Measurements from ENCODE around the gene SLC13A2.
"Not testable (repeated sequence)": the region's sequence is repeated elsewhere in the genome, so short reads cannot be mapped to it uniquely, and the experiment has no call there.

SLC13A2 gene

GRCh38 chr17:28458881-28459280 lies 14.6 kb upstream of the SLC13A2 start:
- H3K4me3 ChIP-seq (ENCODE audit: low read length); H3K36me3 ChIP-seq (ENCODE audit: insufficient read depth, low read depth, low read length); H3K4me1 ChIP-seq (ENCODE audit: insufficient read depth, low read length); H3K9me3 ChIP-seq (ENCODE audit: insufficient read depth, low read depth, low read length); H3K27ac ChIP-seq (ENCODE audit: low read length); H3K27me3 ChIP-seq (ENCODE audit: insufficient read depth, low read length); H3K9ac ChIP-seq (ENCODE audit: low read depth, low read length): not testable (repeated sequence)

- Histone ChIP-seq H3K27me3 (ENCODE audit: insufficient read depth, low read length) (no peaks in the 10 kb centered on the region), H3K36me3 (ENCODE audit: insufficient read depth, low read depth, low read length) (no peaks in the 10 kb centered on the region), H3K9me3 (ENCODE audit: insufficient read depth, low read depth, low read length) (0 out of 2 replicates have a peak, but pooled peaks cover 6% of the 10 kb centered on the region), H3K4me3 (ENCODE audit: low read length) (no peak overlapping the region), H3K27ac (ENCODE audit: low read length) (no peak overlapping the region), H3K4me1 (ENCODE audit: insufficient read depth, low read length) (no peaks in the 10 kb centered on the region), H3K9ac (ENCODE audit: low read depth, low read length) (no peak overlapping the region)
Measured at GRCh38 chr17:28460901-28461300, 12.5 kb upstream of the SLC13A2 start.

- no peaks in the 10 kb centered on the region; the same call in 1 of the 2 replicates for H3K27me3 ChIP-seq (ENCODE audit: insufficient read depth, low read length)
- no peak overlapping the region for H3K4me3 ChIP-seq (ENCODE audit: low read length)
- H3K4me1 ChIP-seq (ENCODE audit: insufficient read depth, low read length), result no peaks in the 10 kb centered on the region
- H3K9me3 ChIP-seq (ENCODE audit: insufficient read depth, low read depth, low read length), result no peaks in the 10 kb centered on the region
- no peak overlapping the region for H3K27ac ChIP-seq (ENCODE audit: low read length)
- no peak overlapping the region for H3K9ac ChIP-seq (ENCODE audit: low read depth, low read length)
- H3K36me3 ChIP-seq (ENCODE audit: insufficient read depth, low read depth, low read length), result no peaks in the 10 kb centered on the region
Measured at GRCh38 chr17:28466001-28466400, 7.4 kb upstream of the SLC13A2 start.

- Histone ChIP-seq H3K9ac (ENCODE audit: low read depth, low read length) (no peak overlapping the region), H3K4me3 (ENCODE audit: low read length) (no peak overlapping the region), H3K4me1 (ENCODE audit: insufficient read depth, low read length) (no peaks in the 10 kb centered on the region), H3K36me3 (ENCODE audit: insufficient read depth, low read depth, low read length) (no peaks in the 10 kb centered on the region), H3K27ac (ENCODE audit: low read length) (no peak overlapping the region), H3K27me3 (ENCODE audit: insufficient read depth, low read length) (no peaks in the 10 kb centered on the region; the same call in 1 of the 2 replicates), H3K9me3 (ENCODE audit: insufficient read depth, low read depth, low read length) (no peaks in the 10 kb centered on the region)
Measured at GRCh38 chr17:28466521-28467048, 6.9 kb upstream of the SLC13A2 start.

- H3K9me3 ChIP-seq (ENCODE audit: insufficient read depth, low read depth, low read length), result no peaks in the 10 kb centered on the region
- H3K9ac ChIP-seq (ENCODE audit: low read depth, low read length), result no peak overlapping the region
- no peak overlapping the region for H3K27ac ChIP-seq (ENCODE audit: low read length)
- no peaks in the 10 kb centered on the region; the same call in 1 of the 2 replicates for H3K27me3 ChIP-seq (ENCODE audit: insufficient read depth, low read length)
- H3K4me1 ChIP-seq (ENCODE audit: insufficient read depth, low read length), result no peaks in the 10 kb centered on the region
- H3K4me3 ChIP-seq (ENCODE audit: low read length), result no peak overlapping the region
- H3K36me3 ChIP-seq (ENCODE audit: insufficient read depth, low read depth, low read length), result no peaks in the 10 kb centered on the region
Measured at GRCh38 chr17:28467456-28468025, 5.9 kb upstream of the SLC13A2 start.

- H3K4me3 ChIP-seq (ENCODE audit: low read length); H3K27me3 ChIP-seq (ENCODE audit: insufficient read depth, low read length): not testable (repeated sequence)
Measured at GRCh38 chr17:28468033-28468735, 5.3 kb upstream of the SLC13A2 start.

GRCh38 chr17:28468781-28469180 lies 4.7 kb upstream of the SLC13A2 start:
- no peaks in the 10 kb centered on the region for H3K36me3 ChIP-seq (ENCODE audit: insufficient read depth, low read depth, low read length)
- no peak overlapping the region for H3K27ac ChIP-seq (ENCODE audit: low read length)
- H3K4me1 ChIP-seq (ENCODE audit: insufficient read depth, low read length), result no peaks in the 10 kb centered on the region

More at GRCh38 chr17:28468033-28468735, 5.3 kb upstream of the SLC13A2 start:
- not testable (repeated sequence) for H3K9ac ChIP-seq (ENCODE audit: low read depth, low read length); H3K4me1 ChIP-seq (ENCODE audit: insufficient read depth, low read length); H3K36me3 ChIP-seq (ENCODE audit: insufficient read depth, low read depth, low read length); H3K9me3 ChIP-seq (ENCODE audit: insufficient read depth, low read depth, low read length); H3K27ac ChIP-seq (ENCODE audit: low read length)

GRCh38 chr17:28469376-28469775 lies 4.1 kb upstream of the SLC13A2 start:
- Histone ChIP-seq H3K27ac (ENCODE audit: low read length) (no peak overlapping the region), H3K36me3 (ENCODE audit: insufficient read depth, low read depth, low read length) (no peaks in the 10 kb centered on the region), H3K9me3 (ENCODE audit: insufficient read depth, low read depth, low read length) (no peaks in the 10 kb centered on the region), H3K9ac (ENCODE audit: low read depth, low read length) (no peak overlapping the region), H3K4me3 (ENCODE audit: low read length) (no peak overlapping the region), H3K4me1 (ENCODE audit: insufficient read depth, low read length) (no peaks in the 10 kb centered on the region), H3K27me3 (ENCODE audit: insufficient read depth, low read length) (no peaks in the 10 kb centered on the region; the same call in 1 of the 2 replicates)

More at GRCh38 chr17:28468781-28469180, 4.7 kb upstream of the SLC13A2 start:
- no peak overlapping the region for H3K9ac ChIP-seq (ENCODE audit: low read depth, low read length)
- H3K27me3 ChIP-seq (ENCODE audit: insufficient read depth, low read length), result no peaks in the 10 kb centered on the region; the same call in 1 of the 2 replicates
- H3K4me3 ChIP-seq (ENCODE audit: low read length), result no peak overlapping the region
- H3K9me3 ChIP-seq (ENCODE audit: insufficient read depth, low read depth, low read length), result no peaks in the 10 kb centered on the region

- no peak overlapping the region for H3K27ac ChIP-seq (ENCODE audit: low read length)
- H3K4me3 ChIP-seq (ENCODE audit: low read length), result no peak overlapping the region
- no peaks in the 10 kb centered on the region for H3K4me1 ChIP-seq (ENCODE audit: insufficient read depth, low read length)
- H3K27me3 ChIP-seq (ENCODE audit: insufficient read depth, low read length), result no peaks in the 10 kb centered on the region; the same call in 1 of the 2 replicates
- H3K9me3 ChIP-seq (ENCODE audit: insufficient read depth, low read depth, low read length), result no peaks in the 10 kb centered on the region
- H3K36me3 ChIP-seq (ENCODE audit: insufficient read depth, low read depth, low read length), result no peaks in the 10 kb centered on the region
- H3K9ac ChIP-seq (ENCODE audit: low read depth, low read length), result no peak overlapping the region
Measured at GRCh38 chr17:28470266-28470913, 3.1 kb upstream of the SLC13A2 start.

- H3K4me3 ChIP-seq (ENCODE audit: low read length), result no peak overlapping the region
- H3K27ac ChIP-seq (ENCODE audit: low read length), result no peak overlapping the region
- H3K36me3 ChIP-seq (ENCODE audit: insufficient read depth, low read depth, low read length), result no peaks in the 10 kb centered on the region
- H3K9me3 ChIP-seq (ENCODE audit: insufficient read depth, low read depth, low read length), result no peaks in the 10 kb centered on the region
- no peaks in the 10 kb centered on the region; the same call in 1 of the 2 replicates for H3K27me3 ChIP-seq (ENCODE audit: insufficient read depth, low read length)
- H3K4me1 ChIP-seq (ENCODE audit: insufficient read depth, low read length), result no peaks in the 10 kb centered on the region
- no peak overlapping the region for H3K9ac ChIP-seq (ENCODE audit: low read depth, low read length)
Measured at GRCh38 chr17:28470914-28471366, 2.5 kb upstream of the SLC13A2 start.

GRCh38 chr17:28471531-28472342 lies 1.7 kb upstream of the SLC13A2 start:
- H3K4me3 ChIP-seq (ENCODE audit: low read length), result no peak overlapping the region
- no peak overlapping the region for H3K27ac ChIP-seq (ENCODE audit: low read length)
- H3K27me3 ChIP-seq (ENCODE audit: insufficient read depth, low read length), result no peaks in the 10 kb centered on the region; the same call in 1 of the 2 replicates
- no peaks in the 10 kb centered on the region for H3K9me3 ChIP-seq (ENCODE audit: insufficient read depth, low read depth, low read length)
- no peaks in the 10 kb centered on the region for H3K4me1 ChIP-seq (ENCODE audit: insufficient read depth, low read length)
- no peak overlapping the region for H3K9ac ChIP-seq (ENCODE audit: low read depth, low read length)
- H3K36me3 ChIP-seq (ENCODE audit: insufficient read depth, low read depth, low read length), result no peaks in the 10 kb centered on the region
